GM12878 (cell line): ENCODE data around the gene ARL14EPL.
A peak's percentile ranks its signal among the peaks of the same experiment; 100 is the strongest.

Experiments used
- BHLHE40 ChIP-seq, 2 experiments: fragments of 450-650 bp in 1 of 2; IDR thresholded peaks; 2 replicates each; pipeline ENCODE4 v1.6.1; 2011 to 2017; ENCODE audit warnings: low read depth in 2 of 2, borderline replicate concordance in 1 of 2, improper control_type of control experiment in 1 of 2, low read length in 1 of 2, mild to moderate bottlenecking in 1 of 2
- CTCF ChIP-seq, 3 experiments: IDR thresholded peaks in 2 of 3; conservative IDR thresholded peaks in 1 of 3; 2 replicates each; pipeline ENCODE4 v1.5.1; 2011; ENCODE audit warnings: low read depth in 3 of 3, low read length in 3 of 3, mild to moderate bottlenecking in 3 of 3, control low read depth in 2 of 3, moderate library complexity in 2 of 3, inconsistent platforms in 1 of 3, mixed read lengths in 1 of 3; ENCODE audit not compliant: control insufficient read depth in 2 of 3, insufficient read depth in 1 of 3; ENCODE audit errors: extremely low read depth in 1 of 3
- EZH2 ChIP-seq: IDR thresholded peaks from 2 replicates; pipeline ENCODE4 v1.6.1; 2012; ENCODE audit warnings: low read depth, mild to moderate bottlenecking, control low read depth, inconsistent platforms, low read length, borderline replicate concordance; ENCODE audit not compliant: control insufficient read depth
- NFYB ChIP-seq: IDR thresholded peaks from 2 replicates; pipeline ENCODE4 v1.6.1; 2011; ENCODE audit warnings: low read depth, mild to moderate bottlenecking, low read length, improper control_type of control experiment, moderate library complexity; ENCODE audit not compliant: insufficient read depth
- NR2F1 ChIP-seq: fragments of 450-650 bp; conservative IDR thresholded peaks from 2 replicates; pipeline ENCODE4 v1.6.1; 2017; ENCODE audit warnings: mild to moderate bottlenecking
- RELA ChIP-seq: fragments of 450-650 bp; IDR thresholded peaks from 2 replicates; pipeline ENCODE4 v1.8.0; 2014; ENCODE audit warnings: borderline replicate concordance; ENCODE audit not compliant: partially characterized antibody
- TBL1XR1 ChIP-seq: IDR thresholded peaks from 2 replicates; pipeline ENCODE4 v1.6.1; 2012; ENCODE audit warnings: low read depth, low read length, improper control_type of control experiment
- TCF12 ChIP-seq: IDR thresholded peaks from 2 replicates; pipeline ENCODE4 v1.6.1; 2011; ENCODE audit warnings: low read depth, mild to moderate bottlenecking, low read length
- YY1 ChIP-seq: IDR thresholded peaks from 2 replicates; pipeline ENCODE4 v1.6.1; 2011; ENCODE audit warnings: low read depth, mild to moderate bottlenecking, low read length
- ZBTB33 ChIP-seq: fragments of 450-650 bp; IDR thresholded peaks from 2 replicates; pipeline ENCODE4 v1.6.1; 2017; ENCODE audit warnings: mild to moderate bottlenecking
- ZSCAN29 ChIP-seq: fragments of 450-650 bp; IDR thresholded peaks from 2 replicates; pipeline ENCODE4 v1.6.1; 2017; ENCODE audit warnings: mild to moderate bottlenecking, moderate library complexity

- TF ChIP-seq ZBTB33 (no peak), NR2F1 (no peak), TBL1XR1 (no peak), CTCF (IDR thresholded peaks at IDR 0.05 in 2 of 3, conservative IDR thresholded peaks at IDR 0.05 in 1 of 3; ENCODE audit: control insufficient read depth in 2 of 3, extremely low read depth in 1 of 3, insufficient read depth in 1 of 3, low read depth in 3 of 3, low read length in 3 of 3) (peak; percentile 29 to 56 (median 53); a peak in 4 of 6 replicates), NFYB (no peak), ZSCAN29 (no peak), YY1 (no peak), EZH2 (no peak), BHLHE40 (IDR thresholded peaks at IDR 0.05; ENCODE audit: borderline replicate concordance in 1 of 2, low read depth in 2 of 2, low read length in 1 of 2) (no peak), RELA (no peak), TCF12 (no peak)
Observed at GRCh38 chr5:116032094-116032517, at the start of gene ARL14EPL.
